Right ventricle myocardium superior (tissue), 1 donor: ENCODE data around the gene SLC6A11. TPM values are rescaled to one million over a fixed set of nuclear protein-coding genes. Genes with fewer than 3 reads are reported as not detected.

ENCODE experiments used
- ATAC-seq: fragments of 200-7000 bp; cut with Tn5 transposase; one replicate; pipeline ENCODE4 v1.9.1; 2020; ENCODE audit warnings: mild to moderate bottlenecking; ENCODE audit not compliant: poor library complexity
- DNase-seq: peaks from one replicate; pipeline ENCODE4 v3.0.0-alpha.2; 2020
- intact Hi-C: fragments of 100-400 bp; cut with DNase I; formaldehyde crosslinking; loops from one replicate; pipeline ENCODE4 v1.11.2; 2022
- total RNA-seq: library from RNA; stranded (reverse); fragmentation: NEBNext Ultra II Directional; extraction: Animal tissue kit (Norgen Biotek cat#: 25700); gene quantifications from one replicate; pipeline ENCODE4 v1.2.1, GENCODE V29; 2021
- donor health status: DM: no; HTN: yes; CAD: no; lungs with severe emphysema.

The SLC6A11 gene
- total RNA-seq, 1 donor from 2014 or later = not detected

DNA sequence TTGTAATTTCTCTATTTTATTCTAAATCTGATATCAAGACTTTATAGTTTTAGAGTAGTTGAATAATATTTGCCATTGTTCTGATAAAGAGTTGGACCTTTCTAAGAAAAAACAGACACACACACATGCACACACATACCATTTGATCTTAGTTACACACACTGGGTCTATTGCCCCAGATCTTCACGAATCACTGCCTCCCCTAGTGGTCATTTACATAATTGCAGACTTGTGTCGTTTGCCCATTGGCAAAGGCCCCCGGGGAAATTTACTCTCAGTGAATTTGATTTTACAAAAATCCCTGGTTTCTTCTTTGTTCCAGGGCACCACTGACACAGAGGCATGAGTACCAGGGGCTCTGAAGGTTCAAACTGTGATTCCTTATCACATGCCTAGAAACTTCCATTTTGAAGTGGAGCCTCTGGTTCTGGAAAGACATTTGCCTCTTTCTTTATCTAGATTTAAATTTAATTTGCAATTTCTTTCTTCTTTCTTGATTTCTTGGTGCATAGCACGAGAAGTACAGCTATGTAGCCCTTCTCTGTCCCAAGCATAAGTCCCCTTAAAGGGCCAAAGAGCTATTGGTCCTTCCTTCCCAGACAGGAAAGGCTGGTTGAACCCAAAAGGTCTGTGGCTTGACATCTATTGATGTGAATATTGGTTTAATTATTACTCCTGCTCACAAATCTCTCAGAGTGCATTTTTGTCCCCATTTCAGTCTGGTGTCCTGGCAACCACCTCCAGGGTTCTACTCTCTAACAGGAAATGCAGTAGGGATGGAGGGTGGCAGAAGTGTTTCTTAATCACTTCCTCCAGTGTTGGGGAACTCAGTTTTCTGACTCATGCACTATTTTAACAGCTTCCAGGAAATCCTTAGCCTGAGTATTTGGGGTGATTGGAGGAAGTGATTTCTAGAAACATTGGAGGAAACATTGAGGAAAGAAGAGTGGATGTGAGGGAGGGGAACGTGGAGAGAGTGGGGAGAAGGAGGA, 32.4 kb upstream of the SLC6A11 start:
- DNase-seq (no peak), ATAC-seq (no peak)
- intact Hi-C loops = no loop called here

DNA sequence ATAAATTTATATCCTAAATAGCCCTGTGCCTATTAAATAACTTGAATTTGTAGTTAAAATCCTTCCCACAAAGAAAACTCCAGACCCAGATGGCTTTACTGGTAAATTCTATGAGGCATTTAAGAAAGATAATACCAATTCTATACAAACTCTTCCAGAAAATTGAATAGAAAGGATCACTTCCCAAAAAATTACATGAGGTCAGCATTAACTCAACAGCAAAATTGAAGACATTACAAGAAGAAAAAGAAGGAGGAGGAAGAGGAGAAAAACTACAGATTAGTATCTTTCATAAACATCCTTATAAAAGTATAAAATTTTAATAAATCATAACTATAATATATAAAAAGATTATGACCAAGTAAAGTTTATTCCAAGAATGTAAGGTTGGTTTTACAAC, 29.4 kb upstream of the SLC6A11 start:
- intact Hi-C loops = no loop called here
- ATAC-seq (no peak), DNase-seq (no peak)

DNA sequence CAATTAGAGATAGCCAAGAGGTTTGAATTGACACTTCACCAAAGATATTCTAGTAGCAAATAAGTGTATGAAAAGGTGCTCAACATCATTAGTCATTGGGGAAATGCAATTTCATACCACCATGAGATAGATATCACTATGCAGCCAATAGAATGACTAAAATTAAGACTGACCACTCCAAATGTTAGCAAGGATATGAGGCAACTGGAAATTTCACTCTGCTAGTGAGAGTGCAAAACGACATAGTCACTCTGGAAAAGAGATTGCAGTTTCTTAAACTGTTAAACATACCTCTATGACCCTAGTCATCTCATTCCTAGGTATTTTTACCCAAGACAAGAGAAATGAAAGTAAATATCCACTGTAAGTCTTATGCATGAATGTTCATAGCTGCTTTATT, 27.6 kb upstream of the SLC6A11 start:
- ATAC-seq = no peak
- DNase-seq = no peak
- intact Hi-C loops = no loop called here

DNA sequence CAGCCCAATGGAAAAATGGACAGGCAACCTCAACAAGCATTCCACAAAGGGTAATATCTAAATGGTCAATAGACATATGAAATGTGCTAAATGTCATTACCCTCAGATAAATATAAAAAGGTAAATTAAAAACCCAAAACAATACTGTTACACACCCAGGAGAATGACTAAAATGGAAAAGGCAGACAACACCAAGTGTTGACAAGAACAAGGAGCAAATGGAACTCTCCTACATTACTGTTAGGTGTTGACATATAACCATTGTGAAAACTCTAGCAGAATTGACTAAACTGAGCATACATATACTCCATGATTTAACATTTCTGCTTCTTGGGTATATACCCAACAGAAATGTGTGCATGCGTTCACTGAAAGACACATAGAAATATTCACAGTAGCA, 25.3 kb upstream of the SLC6A11 start:
- DNase-seq (no peak), ATAC-seq (no peak)
- intact Hi-C loops = no loop called here

DNA sequence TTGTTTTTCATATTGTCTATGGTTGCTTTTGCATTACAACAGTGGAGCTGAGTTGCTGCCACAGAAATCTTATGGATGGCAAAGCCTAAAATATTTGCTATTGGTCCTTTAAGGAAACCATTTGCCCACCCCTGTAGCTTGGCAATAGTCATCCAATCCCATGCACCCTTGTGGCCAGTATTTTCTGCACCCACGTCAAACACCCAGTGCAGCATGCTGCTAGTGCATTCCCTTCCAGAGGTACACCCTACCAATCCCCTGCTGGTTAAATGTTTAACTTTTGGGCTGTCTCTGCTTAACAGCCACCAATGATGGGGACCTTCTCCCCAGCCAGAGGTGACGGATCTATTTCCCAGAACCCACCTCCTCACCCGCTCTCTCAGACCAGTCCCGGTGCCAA, 23.8 kb upstream of the SLC6A11 start:
- no peak for DNase-seq
- ATAC-seq = no peak
- intact Hi-C loops = no loop called here

DNA sequence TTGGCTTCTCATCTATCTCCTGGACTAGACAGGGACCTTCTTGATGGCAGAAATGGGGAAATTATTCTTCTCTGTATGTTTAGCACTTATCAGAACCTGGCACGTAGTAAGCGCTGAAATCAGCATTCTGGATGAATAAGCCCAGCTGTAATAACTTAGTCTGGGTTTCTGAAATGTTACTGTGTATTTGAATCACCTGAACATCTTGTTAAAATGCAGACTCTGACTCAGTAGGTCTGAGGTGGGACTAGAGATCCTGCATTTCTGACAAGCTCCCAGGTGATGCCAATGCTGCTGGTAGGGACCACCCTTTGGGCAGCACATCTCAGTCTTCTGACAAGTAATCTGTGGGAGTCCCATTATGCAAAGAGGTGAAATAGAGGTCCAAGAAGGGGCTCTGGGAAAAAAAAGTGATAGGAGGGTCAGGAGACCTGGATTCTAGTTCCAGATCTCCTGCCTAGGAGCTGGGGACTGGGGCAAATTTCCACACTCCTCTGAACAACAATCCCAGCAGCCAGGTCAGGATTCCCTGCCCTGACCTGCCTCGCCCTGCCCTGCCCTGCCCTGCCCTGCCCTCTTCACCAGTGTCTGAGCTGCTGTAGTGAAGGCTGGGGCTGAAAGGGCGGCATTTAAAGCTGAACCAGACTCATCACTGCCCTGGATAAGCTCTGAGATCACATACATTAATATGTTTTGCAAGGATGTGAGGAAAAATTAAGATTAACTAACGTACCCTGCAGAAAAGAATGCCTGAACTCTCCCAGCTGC, 17.2 kb upstream of the SLC6A11 start:
- no peak for ATAC-seq
- no peak for DNase-seq
- intact Hi-C loops = no loop called here

DNA sequence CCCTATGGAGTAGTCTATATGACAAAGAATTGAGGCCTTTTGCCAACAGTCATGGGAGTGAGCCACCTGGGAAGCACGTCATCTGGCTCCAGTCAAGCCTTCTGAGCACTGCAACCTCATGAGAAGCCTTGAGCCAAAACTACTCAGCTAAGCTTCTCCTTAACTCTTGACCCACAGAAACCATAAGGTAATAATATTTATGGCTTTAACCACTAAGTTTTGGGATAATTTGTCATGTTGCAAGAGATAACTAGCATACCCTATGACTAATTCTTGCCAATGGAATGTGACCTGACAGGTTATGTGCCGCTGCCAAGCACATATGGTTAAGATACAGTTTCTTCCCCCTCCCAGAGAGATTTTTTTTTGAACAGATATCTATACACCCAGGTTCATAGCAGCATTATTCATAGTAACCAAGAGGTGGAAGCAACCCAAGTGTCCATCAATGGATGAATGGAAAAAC, 11.8 kb upstream of the SLC6A11 start:
- intact Hi-C loops = no loop called here
- DNase-seq (no peak), ATAC-seq (no peak)

DNA sequence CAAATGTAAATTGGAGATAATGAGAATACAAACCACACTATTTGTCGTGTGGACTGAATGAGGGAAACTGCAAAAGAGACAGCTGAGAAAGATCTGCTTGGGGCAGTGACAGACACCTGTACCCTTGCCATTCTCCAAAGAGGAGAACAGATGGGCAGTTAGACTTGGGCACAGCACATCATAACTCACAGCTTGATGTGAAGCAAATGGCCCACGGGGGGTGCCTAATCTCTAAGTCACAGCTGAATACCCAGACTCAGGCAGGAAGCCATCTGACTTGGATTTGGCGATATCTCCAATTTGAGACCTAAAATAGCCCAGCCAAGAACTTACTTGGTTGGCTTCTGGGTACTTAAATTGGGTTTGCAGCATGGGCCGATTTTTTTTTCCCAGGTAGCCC, 10.0 kb upstream of the SLC6A11 start:
- intact Hi-C loops = no loop called here
- ATAC-seq (no peak), DNase-seq (no peak)

DNA sequence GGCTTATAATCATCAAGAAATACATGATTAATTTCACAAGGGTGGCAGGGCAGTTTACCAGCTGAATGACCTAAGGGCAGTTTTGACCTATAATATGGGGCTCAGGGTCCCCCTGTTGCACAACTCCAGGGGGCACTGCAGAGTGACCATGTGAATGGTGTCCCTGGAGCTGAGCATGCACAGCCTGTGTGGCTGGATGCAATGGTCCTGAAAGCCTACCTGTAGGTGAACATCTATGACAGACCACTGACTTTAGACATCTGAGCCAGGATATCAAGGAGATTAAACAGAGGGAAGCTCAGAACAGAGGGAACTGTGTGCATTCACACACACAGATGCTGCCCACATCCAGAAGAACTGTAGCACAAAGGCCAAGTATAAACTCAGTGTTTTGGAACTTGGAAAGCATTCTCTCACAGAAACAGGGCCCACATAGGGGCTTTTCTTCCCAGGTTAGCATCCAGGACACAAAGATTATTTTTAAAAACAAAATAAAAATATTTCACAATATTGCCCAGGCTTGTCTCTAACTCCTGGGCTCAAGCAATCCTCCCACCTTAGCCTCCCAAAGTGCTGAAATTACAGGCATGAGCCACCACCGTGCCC, 7.8 kb upstream of the SLC6A11 start:
- ATAC-seq (no peak), DNase-seq (no peak)
- intact Hi-C loops = no loop called here

DNA sequence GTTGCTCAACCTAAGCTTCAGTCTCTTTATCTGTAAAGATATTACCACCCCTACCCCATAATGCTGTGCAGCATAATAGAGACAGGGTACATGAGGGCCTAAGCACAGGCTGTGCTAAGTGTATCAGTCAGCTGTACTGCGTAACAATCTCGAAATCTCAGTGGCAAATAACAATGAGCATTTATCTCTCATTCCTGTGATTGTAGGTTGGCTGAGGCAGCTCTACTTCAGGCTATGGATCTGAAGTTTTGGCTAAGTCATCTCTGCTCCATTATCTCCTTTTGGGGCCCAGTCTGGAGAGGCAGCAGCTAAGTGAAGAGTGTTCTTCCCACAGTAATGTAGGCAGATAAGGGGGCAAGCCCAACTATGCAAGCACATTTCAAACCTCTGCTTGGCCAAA, 7.1 kb upstream of the SLC6A11 start:
- ATAC-seq = no peak
- DNase-seq = no peak
- intact Hi-C loops = no loop called here

DNA sequence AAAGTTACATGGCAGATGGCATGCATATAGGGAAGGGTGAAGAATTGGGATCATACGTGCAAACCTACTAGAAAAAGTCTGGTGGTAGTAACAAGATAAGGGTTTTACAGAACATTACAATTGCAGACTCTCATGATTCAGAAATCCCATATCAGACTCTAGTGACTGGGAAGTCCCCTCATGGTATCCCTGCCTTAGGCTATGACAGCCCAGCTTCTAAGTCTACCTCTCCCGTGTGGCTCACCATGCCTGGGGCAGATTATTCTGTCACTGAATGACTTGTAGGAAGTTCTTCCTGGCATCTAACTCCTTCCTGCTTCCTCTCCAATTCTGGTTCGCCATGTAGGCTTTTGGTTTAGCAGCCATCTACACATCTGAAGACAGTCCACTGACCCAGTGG, 5.7 kb upstream of the SLC6A11 start:
- intact Hi-C loops = no loop called here
- no peak for DNase-seq
- no peak for ATAC-seq

DNA sequence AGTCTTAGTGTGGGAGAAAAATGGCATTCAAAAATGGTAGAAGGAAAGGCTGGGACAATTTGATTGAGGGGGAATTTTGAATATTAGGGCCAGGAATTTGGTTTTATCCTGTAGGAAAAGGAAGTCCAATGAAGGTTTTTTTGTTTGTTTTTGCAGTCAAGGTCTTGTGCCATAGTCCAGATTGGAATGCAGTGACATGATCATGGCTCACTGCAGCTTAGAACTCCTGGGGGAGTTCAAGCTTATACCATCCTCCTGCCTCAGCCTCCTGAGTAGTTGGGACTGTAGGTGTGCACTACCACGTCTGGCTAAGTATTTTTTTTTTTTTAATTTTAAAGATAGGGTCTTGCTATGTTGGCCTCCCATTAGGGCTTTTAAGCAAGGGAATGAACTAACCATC, 2.6 kb upstream of the SLC6A11 start:
- intact Hi-C loops = no loop called here
- ATAC-seq = no peak

DNA sequence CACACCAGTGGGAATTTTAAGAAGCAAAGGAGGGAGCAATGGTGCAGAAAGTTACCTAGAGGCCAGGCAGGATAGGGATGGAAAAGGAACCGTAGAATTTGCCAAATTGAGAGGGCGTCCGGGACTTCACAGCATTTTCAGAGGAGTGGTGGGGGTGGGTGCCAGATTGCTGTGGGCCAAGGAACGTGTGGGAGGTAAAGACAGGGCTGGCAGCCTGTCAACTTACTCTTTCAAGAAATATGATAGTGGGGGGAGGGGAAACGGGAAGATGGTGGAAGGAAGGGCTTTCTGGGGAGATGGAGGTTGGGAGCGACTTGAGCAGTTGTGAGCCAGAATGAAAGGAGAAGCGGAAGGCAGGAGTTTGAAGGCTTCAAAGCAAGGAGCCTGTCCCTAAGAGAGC, 1.4 kb upstream of the SLC6A11 start:
- intact Hi-C loops = no loop called here
- ATAC-seq (no peak), DNase-seq (no peak)

More for the DNA sequence above, 2.6 kb upstream of the SLC6A11 start:
- DNase-seq = no peak

DNA sequence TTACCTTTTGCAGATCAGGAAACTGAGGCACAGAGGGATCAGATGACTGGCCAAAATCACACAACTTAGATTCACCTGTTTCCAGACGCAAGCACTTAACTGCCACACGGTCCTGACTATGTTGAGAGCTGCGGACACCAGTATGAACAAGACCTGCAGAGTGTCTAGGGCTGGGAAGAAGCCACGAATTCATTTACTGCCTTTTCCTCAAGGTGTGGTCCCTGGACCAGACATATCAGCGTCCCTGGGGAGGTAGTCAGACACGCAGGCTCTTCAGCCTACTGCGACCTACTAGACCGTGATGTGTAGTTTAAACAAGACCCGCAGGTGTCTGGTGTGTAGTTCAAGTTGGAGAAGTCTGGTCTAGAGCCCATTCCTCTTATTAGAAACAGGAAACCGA, 541 bp upstream of the SLC6A11 start:
- ATAC-seq = no peak
- no peak for DNase-seq
- intact Hi-C loops = no loop called here

DNA sequence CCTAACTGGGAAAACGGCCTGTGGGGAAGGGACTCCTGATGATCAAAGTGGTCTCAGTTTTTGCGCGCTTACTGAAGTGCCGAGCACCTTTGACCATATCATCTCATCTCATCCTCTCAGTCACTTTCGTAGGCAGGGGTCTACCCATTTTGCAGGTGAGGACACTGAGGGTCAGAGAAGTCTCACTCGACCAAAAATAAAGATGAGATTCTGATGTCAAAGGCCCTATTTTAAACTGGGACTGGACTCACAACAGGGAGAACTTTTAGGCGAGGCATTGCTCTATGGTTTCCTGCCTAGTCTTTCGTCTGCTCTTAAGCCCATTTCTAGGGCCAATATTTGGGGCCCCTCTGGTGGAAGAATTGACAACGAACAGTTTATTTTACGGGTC, 830 bp downstream of the SLC6A11 start:
- DNase-seq (no peak), ATAC-seq (no peak)
- intact Hi-C loops = no loop called here

DNA sequence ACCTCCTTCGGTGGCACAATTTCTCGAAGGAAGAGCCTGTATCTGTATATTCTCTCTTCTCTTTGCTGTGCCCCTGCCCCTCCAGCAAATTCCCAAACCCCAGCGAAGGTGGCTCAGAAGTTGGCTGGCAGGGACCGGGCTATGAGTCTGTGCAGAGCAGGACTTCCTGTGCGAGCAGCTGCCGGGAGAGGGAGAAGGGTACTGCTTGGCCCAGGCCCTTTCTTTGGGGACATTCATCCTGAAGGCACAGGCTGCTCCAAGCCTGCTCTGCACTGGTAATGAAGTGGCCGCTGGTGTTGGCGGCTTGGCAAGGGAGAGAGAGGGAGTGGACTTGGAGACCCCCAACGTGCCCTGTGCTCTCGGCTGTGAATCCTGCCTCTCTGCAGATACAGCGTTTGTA, 1.5 kb downstream of the SLC6A11 start:
- DNase-seq (no peak), ATAC-seq (no peak)

DNA sequence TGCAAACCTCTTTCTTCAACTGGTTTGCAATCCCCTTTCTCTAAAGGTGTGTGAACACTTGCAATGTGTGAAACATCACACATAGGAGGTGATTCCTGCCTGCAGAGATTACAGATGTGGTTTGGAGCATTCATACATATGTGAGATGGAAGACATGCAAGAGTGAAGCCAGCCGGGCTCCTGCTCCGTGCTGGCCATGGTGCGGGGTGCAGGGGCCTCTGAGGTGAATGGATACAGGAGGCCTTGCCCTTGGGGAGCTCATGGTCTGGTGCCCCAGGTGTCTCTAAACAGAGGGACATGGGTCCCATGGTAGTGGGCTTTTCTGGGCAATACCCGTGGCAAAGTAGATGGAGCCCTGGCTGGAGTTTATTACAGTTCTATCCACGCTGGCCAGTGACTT, 6.0 kb downstream of the SLC6A11 start:
- intact Hi-C loops = no loop called here
- no peak for DNase-seq
- no peak for ATAC-seq

More for the DNA sequence above, 1.5 kb downstream of the SLC6A11 start:
- intact Hi-C loops = no loop called here

DNA sequence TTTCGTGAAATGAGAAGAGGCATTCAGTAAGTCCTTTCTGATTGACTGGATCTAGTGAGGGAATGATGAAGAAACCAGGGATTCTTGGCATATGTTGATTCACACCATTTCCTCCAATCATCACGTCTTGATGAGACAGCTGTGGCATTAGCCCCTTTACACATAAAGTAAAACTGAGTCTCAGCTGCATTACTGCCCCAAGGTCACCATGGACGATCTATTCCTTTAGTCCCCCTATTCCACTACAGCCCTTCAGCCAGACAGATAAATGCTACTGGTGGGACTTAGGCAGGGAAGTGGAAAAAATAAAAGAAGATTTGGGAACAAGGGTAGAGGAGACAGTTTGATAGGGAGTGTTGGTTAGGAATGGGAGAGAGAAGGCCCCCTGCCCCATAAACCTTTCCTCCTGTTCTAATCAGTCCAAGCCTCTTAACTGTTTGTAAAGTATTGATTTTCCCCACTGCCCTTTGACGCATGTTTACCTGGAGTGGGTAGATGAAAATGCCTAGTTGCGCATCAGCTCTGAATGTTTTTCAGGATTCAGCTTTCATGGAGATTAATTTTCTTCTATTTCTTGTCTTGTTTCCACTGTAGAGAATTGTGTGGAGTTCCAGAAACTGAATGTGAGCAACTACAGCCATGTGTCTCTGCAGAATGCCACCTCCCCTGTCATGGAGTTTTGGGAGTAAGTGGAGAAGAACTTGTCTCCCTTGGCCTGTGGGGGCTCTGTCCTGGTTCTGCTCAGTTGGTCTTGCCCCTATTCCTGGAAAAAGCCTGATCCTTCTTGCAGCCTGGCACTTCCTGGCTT, 6.9 kb downstream of the SLC6A11 start:
- ATAC-seq (no peak), DNase-seq (no peak)
- intact Hi-C loops = no loop called here

DNA sequence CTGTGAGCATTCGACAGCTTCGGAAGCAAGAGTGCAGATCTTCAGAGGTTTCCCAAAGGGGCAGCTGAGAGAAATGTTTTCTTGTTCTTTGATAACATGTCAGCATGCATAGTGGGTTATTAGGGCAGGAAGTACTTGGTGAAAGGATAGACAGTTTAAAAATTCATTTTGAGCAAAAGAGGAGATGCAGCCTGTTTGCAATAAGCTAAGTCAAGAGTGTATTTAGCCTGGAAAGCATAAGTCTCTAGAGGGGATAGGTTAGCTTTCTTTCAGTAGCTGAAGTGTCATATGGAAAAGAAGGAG, 7.4 kb downstream of the SLC6A11 start:
- intact Hi-C loops = no loop called here
- DNase-seq = no peak
- ATAC-seq = no peak
